Inflammatory macrophage treated with lipopolysaccharide for 4 hours (primary cell): ENCODE measurements around the gene DRG1.
"Not testable (repeated sequence)": the region's sequence is repeated elsewhere in the genome, so short reads cannot be mapped to it uniquely, and the experiment has no call there.

Source experiments
- DNase-seq: peaks from one replicate; pipeline ENCODE4 v3.0.0-alpha.2; 2020

The DRG1 gene

GRCh38 chr22:31399211-31400022 is at the start of gene DRG1:
Gene DRG1, plus strand, starts transcription at chr22:31399604. Its CDS starts 80 bp downstream, at chr22:31399684.
- DNase-seq = peak; percentile 95

GRCh38 chr22:31349960-31350359 is 49.4 kb upstream of the DRG1 start:
- no peak for DNase-seq

- DNase-seq = no peak
These were observed 49.0 kb upstream of the DRG1 start for GRCh38 chr22:31350410-31350863.

GRCh38 chr22:31354515-31354914 is 44.9 kb upstream of the DRG1 start:
- DNase-seq = no peak

GRCh38 chr22:31360029-31360428 is 39.4 kb upstream of the DRG1 start:
- DNase-seq = no peak

- DNase-seq = no peak
These were observed 37.7 kb upstream of the DRG1 start for GRCh38 chr22:31361743-31362142.

- DNase-seq = no peak
These were observed 35.4 kb upstream of the DRG1 start for GRCh38 chr22:31363885-31364465.

- peak; percentile 49 for DNase-seq
These were observed 32.0 kb upstream of the DRG1 start for GRCh38 chr22:31367426-31367825.

- DNase-seq = no peak
These were observed 21.8 kb upstream of the DRG1 start for GRCh38 chr22:31377612-31378011.

GRCh38 chr22:31378123-31378522 is 21.3 kb upstream of the DRG1 start:
- no peak for DNase-seq

GRCh38 chr22:31378651-31379050 is 20.8 kb upstream of the DRG1 start:
- DNase-seq = peak; percentile 61

- DNase-seq = no peak
These were observed 5.5 kb upstream of the DRG1 start for GRCh38 chr22:31393893-31394292.

- no peak for DNase-seq
These were observed 5.1 kb upstream of the DRG1 start for GRCh38 chr22:31394326-31394725.

GRCh38 chr22:31398231-31398630 is 1.2 kb upstream of the DRG1 start:
- peak; percentile 27 for DNase-seq

- DNase-seq = peak; percentile 2
These were observed 606 bp downstream of the DRG1 start for GRCh38 chr22:31400023-31400397.

- not testable (repeated sequence) for DNase-seq
These were observed 2.9 kb downstream of the DRG1 start for GRCh38 chr22:31402350-31402749.

- no peak for DNase-seq
These were observed 26.1 kb downstream of the DRG1 start for GRCh38 chr22:31425331-31426050.

GRCh38 chr22:31431950-31432349 is 32.5 kb downstream of the DRG1 start:
- no peak for DNase-seq

- no peak for DNase-seq
These were observed 36.7 kb downstream of the DRG1 start for GRCh38 chr22:31436132-31436531.

- no peak for DNase-seq
These were observed 40.4 kb downstream of the DRG1 start for GRCh38 chr22:31439808-31440207.

GRCh38 chr22:31440681-31441080 is 41.3 kb downstream of the DRG1 start:
- no peak for DNase-seq

- no peak for DNase-seq
These were observed 42.2 kb downstream of the DRG1 start for GRCh38 chr22:31441652-31442051.

GRCh38 chr22:31442768-31443489 is 43.5 kb downstream of the DRG1 start:
- DNase-seq = no peak
